IPS-11a (cell line): Measurements from ENCODE around the gene NSD2.
"Not testable (repeated sequence)": the region's sequence is repeated elsewhere in the genome, so short reads cannot be mapped to it uniquely, and the experiment has no call there.

Source experiments
- H3K4me3 ChIP-seq: one replicate; pipeline ENCODE4 v1.5.1; 2013; ENCODE audit warnings: low read depth, low read length, control low read depth

Gene NSD2

GRCh38 chr4:2031161-2031560 is 160.0 kb downstream of the NSD2 start:
- not testable (repeated sequence) for H3K4me3 ChIP-seq
